GM23338 (cell line): ENCODE measurements around the gene GPR32. TPM values are rescaled to one million over a fixed set of nuclear protein-coding genes. Genes with fewer than 3 reads are reported as not detected.

ENCODE experiments used
- ETS1 ChIP-seq: IDR thresholded peaks from 2 replicates; pipeline ENCODE4 v1.6.1; 2016; ENCODE audit warnings: antibody characterized with exemption
- JUNB ChIP-seq: IDR thresholded peaks from one replicate; pipeline ENCODE4 v1.6.1; 2016; ENCODE audit warnings: antibody characterized with exemption; ENCODE audit not compliant: unreplicated experiment
- REST ChIP-seq: IDR thresholded peaks from one replicate; pipeline ENCODE4 v1.6.1; 2018; ENCODE audit warnings: antibody characterized with exemption; ENCODE audit not compliant: unreplicated experiment
- STAT1 ChIP-seq: IDR thresholded peaks from one replicate; pipeline ENCODE4 v1.6.1; 2016; ENCODE audit warnings: antibody characterized with exemption; ENCODE audit not compliant: unreplicated experiment
- ZNF114 ChIP-seq: fragments of 250-450 bp; sonication (Bioruptor Pico); IDR thresholded peaks from 2 replicates; pipeline ENCODE4 v1.5.0; 2020; ENCODE audit warnings: mild to moderate bottlenecking, moderate library complexity
- ZNF462 ChIP-seq: fragments of 250-450 bp; sonication (Bioruptor Pico); IDR thresholded peaks from 2 replicates; pipeline ENCODE4 v1.5.0; 2020; ENCODE audit warnings: mild to moderate bottlenecking, moderate library complexity
- polyA plus RNA-seq: library from polyadenylated mRNA; unstranded; fragments of >200 nt; fragmentation: Nextera tagmentation; extraction: Ambion mirVana; gene quantifications from 2 replicates; pipeline ENCODE4 v1.2.1, GENCODE V29; 2016
- total RNA-seq: library from RNA; depleted of rRNA; stranded (reverse); fragments of >200 nt; shearing (Covaris generic); gene quantifications from 2 replicates; pipeline ENCODE4 v1.2.3, GENCODE V29; 2014
- TF ChIP-seq, protein P1 (sequence below), 2 experiments: fragments of 200-600 bp in 1 of 2; sonication (generic) in 1 of 2; conservative IDR thresholded peaks; 2 replicates each; pipeline versions ENCODE4 v1.5.1 to v1.6.1; 2016 to 2017; ENCODE audit warnings: antibody characterized with exemption in 2 of 2, low read depth in 2 of 2, mild to moderate bottlenecking in 2 of 2, moderate library complexity in 1 of 2

The GPR32 gene
- total and polyA plus RNA-seq, 2 experiments from 2014 or later = not detected

- TF ChIP-seq ZNF462 (CRISPR knock-in tag) = no peak
- no peak for TF ChIP-seq ETS1
- no peak for TF ChIP-seq ZNF114 (CRISPR knock-in tag)
- TF ChIP-seq JUNB = no peak
- no peak for TF ChIP-seq STAT1
- TF ChIP-seq, protein P1, sequence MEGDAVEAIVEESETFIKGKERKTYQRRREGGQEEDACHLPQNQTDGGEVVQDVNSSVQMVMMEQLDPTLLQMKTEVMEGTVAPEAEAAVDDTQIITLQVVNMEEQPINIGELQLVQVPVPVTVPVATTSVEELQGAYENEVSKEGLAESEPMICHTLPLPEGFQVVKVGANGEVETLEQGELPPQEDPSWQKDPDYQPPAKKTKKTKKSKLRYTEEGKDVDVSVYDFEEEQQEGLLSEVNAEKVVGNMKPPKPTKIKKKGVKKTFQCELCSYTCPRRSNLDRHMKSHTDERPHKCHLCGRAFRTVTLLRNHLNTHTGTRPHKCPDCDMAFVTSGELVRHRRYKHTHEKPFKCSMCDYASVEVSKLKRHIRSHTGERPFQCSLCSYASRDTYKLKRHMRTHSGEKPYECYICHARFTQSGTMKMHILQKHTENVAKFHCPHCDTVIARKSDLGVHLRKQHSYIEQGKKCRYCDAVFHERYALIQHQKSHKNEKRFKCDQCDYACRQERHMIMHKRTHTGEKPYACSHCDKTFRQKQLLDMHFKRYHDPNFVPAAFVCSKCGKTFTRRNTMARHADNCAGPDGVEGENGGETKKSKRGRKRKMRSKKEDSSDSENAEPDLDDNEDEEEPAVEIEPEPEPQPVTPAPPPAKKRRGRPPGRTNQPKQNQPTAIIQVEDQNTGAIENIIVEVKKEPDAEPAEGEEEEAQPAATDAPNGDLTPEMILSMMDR (conservative IDR thresholded peaks at IDR 0.05; ENCODE audit: low read depth in 2 of 2) = no peak
- TF ChIP-seq REST = no peak
Measured at GRCh38 chr19:50721441-50722137, 48.7 kb upstream of the GPR32 start (continued).
